ENCODE data around the gene ATP2B2.
"Not testable (repeated sequence)": the region's sequence is repeated elsewhere in the genome, so short reads cannot be mapped to it uniquely, and the experiment has no call there.

Gene ATP2B2

GRCh38 chr3:10317311-10317960 is 187.9 kb downstream of the ATP2B2 start:
- DNase-seq: no peak

GRCh38 chr3:10315771-10316344 is 189.5 kb downstream of the ATP2B2 start:
- DNase-seq: no peak

- DNase-seq: no peak
These were observed 190.3 kb downstream of the ATP2B2 start for GRCh38 chr3:10315101-10315500.

GRCh38 chr3:10312861-10313260 is 192.5 kb downstream of the ATP2B2 start:
- DNase-seq: no peak

- DNase-seq: no peak
These were observed 193.0 kb downstream of the ATP2B2 start for GRCh38 chr3:10312391-10312790.

GRCh38 chr3:10311710-10312109 is 193.7 kb downstream of the ATP2B2 start:
- no peak for DNase-seq

- no peak for DNase-seq
These were observed 194.8 kb downstream of the ATP2B2 start for GRCh38 chr3:10310578-10310977.

GRCh38 chr3:10309736-10310135 is 195.7 kb downstream of the ATP2B2 start:
- no peak for DNase-seq

- DNase-seq: no peak
These were observed 196.7 kb downstream of the ATP2B2 start for GRCh38 chr3:10308678-10309077.

GRCh38 chr3:10306156-10306555 is 199.2 kb downstream of the ATP2B2 start:
- DNase-seq: no peak

GRCh38 chr3:10305331-10305902 is 200.0 kb downstream of the ATP2B2 start:
- no peak for DNase-seq

GRCh38 chr3:10304905-10305304 is 200.5 kb downstream of the ATP2B2 start:
- DNase-seq: no peak

GRCh38 chr3:10303785-10304184 is 201.6 kb downstream of the ATP2B2 start:
- DNase-seq: no peak

- DNase-seq: no peak
These were observed 202.3 kb downstream of the ATP2B2 start for GRCh38 chr3:10303105-10303504.

GRCh38 chr3:10300087-10300486 is 205.3 kb downstream of the ATP2B2 start:
- DNase-seq: no peak

GRCh38 chr3:10299679-10300078 is 205.7 kb downstream of the ATP2B2 start:
- DNase-seq: no peak

- DNase-seq: no peak
These were observed 206.2 kb downstream of the ATP2B2 start for GRCh38 chr3:10299175-10299574.

GRCh38 chr3:10298064-10298463 is 207.3 kb downstream of the ATP2B2 start:
- not testable (repeated sequence) for DNase-seq

GRCh38 chr3:10294030-10294586 is 211.3 kb downstream of the ATP2B2 start:
- no peak for DNase-seq

GRCh38 chr3:10292505-10293419 is 212.6 kb downstream of the ATP2B2 start, which contains the start of gene GHRL:
TSS of gene GHRL (minus strand) at chr3:10292947. CDS start at chr3:10290180, 2,767 bp downstream.
- DNase-seq: no peak

GRCh38 chr3:10291641-10292040 is 213.7 kb downstream of the ATP2B2 start:
- DNase-seq: no peak

- no peak for DNase-seq
These were observed 214.8 kb downstream of the ATP2B2 start for GRCh38 chr3:10290481-10291176.
